Natural killer cell (primary cell): Measurements from ENCODE around the gene KIF26A. TPM values are rescaled to one million over a fixed set of nuclear protein-coding genes. Genes with fewer than 3 reads are reported as not detected.

Experiments used
- ATAC-seq, 3 donors: fragments of 150-1000 bp in 2 of 3; fragments of 200-7000 bp in 1 of 3; cut with Tn5 transposase; 1 replicate in 1 of 3; 2 replicates in 2 of 3; pipeline ENCODE4 v1.10.0; 2021; ENCODE audit warnings: mild to moderate bottlenecking in 2 of 3, moderate library complexity in 2 of 3
- DNase-seq, 2 donors: peaks; one replicate each; pipeline versions ENCODE4 v3.0.0 to v3.0.0-alpha.2; 2013 to 2021; ENCODE audit warnings: mixed read lengths in 1 of 2
- H3K27ac ChIP-seq: one replicate; pipeline ENCODE4 v1.5.1; 2013; ENCODE audit warnings: mild to moderate bottlenecking, low read length
- H3K27me3 ChIP-seq: one replicate; pipeline ENCODE4 v1.6.1; 2013; ENCODE audit warnings: low read length; ENCODE audit not compliant: control insufficient read depth, insufficient read depth
- H3K36me3 ChIP-seq: one replicate; pipeline ENCODE4 v1.6.1; 2013; ENCODE audit warnings: low read length; ENCODE audit not compliant: control insufficient read depth, insufficient read depth
- H3K4me1 ChIP-seq: one replicate; pipeline ENCODE4 v1.6.1; 2013; ENCODE audit warnings: low read length; ENCODE audit not compliant: control insufficient read depth, insufficient read depth
- H3K4me3 ChIP-seq: one replicate; pipeline ENCODE4 v1.5.1; 2013; ENCODE audit warnings: low read length
- H3K9me3 ChIP-seq: one replicate; pipeline ENCODE4 v1.6.1; 2013; ENCODE audit warnings: low read length; ENCODE audit not compliant: control insufficient read depth, insufficient read depth
- H3K27ac Mint-ChIP-seq, 2 donors: one replicate each; pipeline ENCODE4 v1.8.0; 2022; ENCODE audit warnings: mild to moderate bottlenecking in 2 of 2, mixed read lengths in 2 of 2, moderate library complexity in 1 of 2
- H3K27me3 Mint-ChIP-seq, 2 donors: one replicate each; pipeline ENCODE4 v1.8.0; 2022; ENCODE audit warnings: low read depth in 2 of 2, mixed read lengths in 2 of 2
- H3K36me3 Mint-ChIP-seq: one replicate; pipeline ENCODE4 v1.8.0; 2022; ENCODE audit warnings: mixed read lengths
- H3K4me1 Mint-ChIP-seq, 2 donors: one replicate each; pipeline ENCODE4 v1.8.0; 2022; ENCODE audit warnings: mixed read lengths in 2 of 2
- H3K4me3 Mint-ChIP-seq: one replicate; pipeline ENCODE4 v1.8.0; 2022; ENCODE audit warnings: mild to moderate bottlenecking, moderate library complexity, mixed read lengths
- H3K9me3 Mint-ChIP-seq, 2 donors: one replicate each; pipeline ENCODE4 v1.8.0; 2022; ENCODE audit warnings: mixed read lengths in 2 of 2
- CTCF ChIP-seq: fragments of 200-600 bp; IDR thresholded peaks from one replicate; pipeline ENCODE4 v1.8.0; 2022; ENCODE audit warnings: antibody characterized with exemption
- WGBS: methylation state at CpG from one replicate; pipeline ENCODE4 v1.1.7; 2013; ENCODE audit warnings: missing lambda C conversion rate; ENCODE audit not compliant: insufficient coverage; 5-methylcytosine and 5-hydroxymethylcytosine counted together
- intact Hi-C: fragments of 100-400 bp; cut with micrococcal nuclease; formaldehyde crosslinking; loops from one replicate; pipeline ENCODE4 v1.14.2; 2022
- total RNA-seq, 4 donors: library from RNA; stranded (reverse); fragments of 120-200 nt in 1 of 4; gene quantifications; one replicate each; pipeline versions ENCODE4 v1.2.3 to v1.2.4, GENCODE V29; 2013 to 2022

KIF26A gene
- total RNA-seq, 3 donors from 2014 or later (not counting 1 experiment from before 2014, with no cell fraction given), result not detected

GRCh38 chr14:104192146-104192882 lies 53.9 kb downstream of the KIF26A start:
- Histone ChIP-seq H3K9me3 (no peaks in the 10 kb centered on the region), H3K4me1 (peaks cover 6% of the 10 kb centered on the region), H3K36me3 (no peaks in the 10 kb centered on the region), H3K4me3 (no peak overlapping the region), H3K27ac (no peak overlapping the region), H3K27me3 (no peaks in the 10 kb centered on the region)
- H3K27ac Mint-ChIP-seq, result no peak overlapping the region
- ATAC-seq (no peak), DNase-seq (no peak)
- intact Hi-C loops, result no loop called here
- WGBS, result 79% methylated on average over 20 of the region's 20 CpGs
- H3K36me3 Mint-ChIP-seq, result no peaks in the 10 kb centered on the region
- no peaks in the 10 kb centered on the region for H3K9me3 Mint-ChIP-seq
- H3K4me1 Mint-ChIP-seq, result no peaks in the 10 kb centered on the region
- TF ChIP-seq CTCF, result no peak
- no peaks in the 10 kb centered on the region for H3K27me3 Mint-ChIP-seq
- H3K4me3 Mint-ChIP-seq, result no peak overlapping the region

GRCh38 chr14:104192883-104193245 lies 54.5 kb downstream of the KIF26A start:
- Histone ChIP-seq H3K27me3 (no peaks in the 10 kb centered on the region), H3K4me1 (peaks cover 6% of the 10 kb centered on the region), H3K4me3 (no peak overlapping the region), H3K27ac (no peak overlapping the region), H3K9me3 (no peaks in the 10 kb centered on the region), H3K36me3 (no peaks in the 10 kb centered on the region)
- H3K4me1 Mint-ChIP-seq, result no peaks in the 10 kb centered on the region
- H3K9me3 Mint-ChIP-seq, result no peaks in the 10 kb centered on the region
- intact Hi-C loops, result no loop called here
- H3K27me3 Mint-ChIP-seq, result no peaks in the 10 kb centered on the region
- 87% methylated on average over 10 of the region's 10 CpGs for WGBS
- DNase-seq (no peak), ATAC-seq (no peak)
- no peak for TF ChIP-seq CTCF
- H3K27ac Mint-ChIP-seq, result no peak overlapping the region
- H3K4me3 Mint-ChIP-seq, result no peak overlapping the region
- H3K36me3 Mint-ChIP-seq, result no peaks in the 10 kb centered on the region

GRCh38 chr14:104194016-104194415 lies 55.6 kb downstream of the KIF26A start:
- intact Hi-C loops, result no loop called here
- Histone ChIP-seq H3K27ac (no peak overlapping the region), H3K36me3 (no peaks in the 10 kb centered on the region), H3K4me1 (peaks cover 6% of the 10 kb centered on the region), H3K4me3 (no peak overlapping the region), H3K9me3 (no peaks in the 10 kb centered on the region), H3K27me3 (no peaks in the 10 kb centered on the region)
- Mint-ChIP-seq H3K4me3 (no peak overlapping the region), H3K4me1 (no peaks in the 10 kb centered on the region), H3K36me3 (no peaks in the 10 kb centered on the region), H3K9me3 (no peaks in the 10 kb centered on the region), H3K27me3 (no peaks in the 10 kb centered on the region), H3K27ac (no peak overlapping the region)
- TF ChIP-seq CTCF, result no peak
- DNase-seq (no peak), ATAC-seq (no peak)
- WGBS, result 88% methylated on average over 14 of the region's 14 CpGs

GRCh38 chr14:104194716-104195115 lies 56.3 kb downstream of the KIF26A start:
- Mint-ChIP-seq H3K9me3 (no peaks in the 10 kb centered on the region), H3K36me3 (no peaks in the 10 kb centered on the region), H3K4me1 (no peaks in the 10 kb centered on the region), H3K4me3 (no peak overlapping the region), H3K27ac (no peak overlapping the region), H3K27me3 (no peaks in the 10 kb centered on the region)
- no peak for ATAC-seq
- 88% methylated on average over 11 of the region's 11 CpGs for WGBS
- no peak for DNase-seq
- TF ChIP-seq CTCF, result no peak
- H3K4me3 ChIP-seq, result no peak overlapping the region
- intact Hi-C loops, result no loop called here
- no peak overlapping the region for H3K27ac ChIP-seq
- no peaks in the 10 kb centered on the region for H3K9me3 ChIP-seq
- no peaks in the 10 kb centered on the region for H3K36me3 ChIP-seq
- no peaks in the 10 kb centered on the region for H3K27me3 ChIP-seq
- H3K4me1 ChIP-seq, result peaks cover 6% of the 10 kb centered on the region
